HG03354 (cell line): ENCODE results near the gene ITPR2.
A peak's percentile ranks its signal among the peaks of the same experiment; 100 is the strongest.

Experiments used
- ATAC-seq: cut with Tn5 transposase; IDR thresholded peaks from one replicate; pipeline ENCODE4 v1.9.1; 2021; ENCODE audit warnings: mild to moderate bottlenecking; ENCODE audit not compliant: unreplicated experiment, poor library complexity, severe bottlenecking

The ITPR2 gene

GRCh38 chr12:26512213-26512612 is 320.8 kb downstream of the ITPR2 start:
- ATAC-seq, result no peak

- no peak for ATAC-seq
Observed at GRCh38 chr12:26510354-26510674, 322.7 kb downstream of the ITPR2 start.

- no peak for ATAC-seq
Observed at GRCh38 chr12:26507613-26508012, 325.4 kb downstream of the ITPR2 start.

GRCh38 chr12:26499979-26500640 is 332.9 kb downstream of the ITPR2 start:
- no peak for ATAC-seq

- no peak for ATAC-seq
Observed at GRCh38 chr12:26496170-26496569, 336.8 kb downstream of the ITPR2 start.

- ATAC-seq, result no peak
Observed at GRCh38 chr12:26493656-26494055, 339.3 kb downstream of the ITPR2 start.

GRCh38 chr12:26492406-26492805 is 340.6 kb downstream of the ITPR2 start:
- ATAC-seq, result no peak

GRCh38 chr12:26489908-26490307 is 343.1 kb downstream of the ITPR2 start:
- no peak for ATAC-seq

- no peak for ATAC-seq
Observed at GRCh38 chr12:26488351-26488750, 344.6 kb downstream of the ITPR2 start.

- ATAC-seq, result peak; percentile 94
Observed at GRCh38 chr12:26473291-26473690, 359.7 kb downstream of the ITPR2 start.

GRCh38 chr12:26471560-26471959 is 361.4 kb downstream of the ITPR2 start:
- ATAC-seq, result peak; percentile 73

- no peak for ATAC-seq
Observed at GRCh38 chr12:26469421-26470180, 363.4 kb downstream of the ITPR2 start.

- ATAC-seq, result no peak
Observed at GRCh38 chr12:26467351-26467750, 365.6 kb downstream of the ITPR2 start.

GRCh38 chr12:26466726-26467125 is 366.3 kb downstream of the ITPR2 start:
- no peak for ATAC-seq

GRCh38 chr12:26465419-26466097 is 367.4 kb downstream of the ITPR2 start:
- ATAC-seq, result no peak

GRCh38 chr12:26461776-26462175 is 371.2 kb downstream of the ITPR2 start:
- no peak for ATAC-seq

GRCh38 chr12:26460361-26460760 is 372.6 kb downstream of the ITPR2 start:
- no peak for ATAC-seq

- ATAC-seq, result no peak
Observed at GRCh38 chr12:26455936-26456574, 376.9 kb downstream of the ITPR2 start.

GRCh38 chr12:26453246-26453645 is 379.7 kb downstream of the ITPR2 start:
- ATAC-seq, result no peak

GRCh38 chr12:26452511-26452910 is 380.5 kb downstream of the ITPR2 start:
- no peak for ATAC-seq

- ATAC-seq, result no peak
Observed at GRCh38 chr12:26451763-26452162, 381.2 kb downstream of the ITPR2 start.
